HUES64 (cell line): Measurements from ENCODE around the gene IP6K3.

Source experiments
- H3K27ac ChIP-seq: 2 replicates; pipeline ENCODE4 v1.7.0; 2013; ENCODE audit warnings: low read depth, low read length, inconsistent platforms
- H3K27me3 ChIP-seq: 2 replicates; pipeline ENCODE4 v1.6.1; 2013; ENCODE audit warnings: mild to moderate bottlenecking, low read length; ENCODE audit not compliant: insufficient read depth
- H3K36me3 ChIP-seq: 2 replicates; pipeline ENCODE4 v1.6.1; 2013; ENCODE audit warnings: mild to moderate bottlenecking, low read length; ENCODE audit not compliant: insufficient read depth
- H3K4me1 ChIP-seq: 2 replicates; pipeline ENCODE4 v1.6.1; 2013; ENCODE audit warnings: mild to moderate bottlenecking, low read length, moderate library complexity; ENCODE audit not compliant: insufficient read depth
- H3K4me3 ChIP-seq: 2 replicates; pipeline ENCODE4 v1.5.1; 2013; ENCODE audit warnings: mild to moderate bottlenecking, low read length, moderate library complexity
- H3K9ac ChIP-seq: 2 replicates; pipeline ENCODE4 v1.6.1; 2013; ENCODE audit warnings: mild to moderate bottlenecking, low read depth, low read length
- H3K9me3 ChIP-seq: 2 replicates; pipeline ENCODE4 v1.6.1; 2013; ENCODE audit warnings: low read depth, low read length; ENCODE audit not compliant: insufficient read depth
- WGBS: fragments of 150-250, 120-280 bp; methylation state at CpG from one replicate; pipeline ENCODE4 v1.1.7; 2013; ENCODE audit warnings: missing lambda C conversion rate; 5-methylcytosine and 5-hydroxymethylcytosine counted together

The IP6K3 gene

GRCh38 chr6:33745548-33745947 is 1.2 kb downstream of the IP6K3 start:
- Histone ChIP-seq H3K9ac (no peak overlapping the region; the same call in 1 of the 2 replicates), H3K27ac (no peak overlapping the region)

GRCh38 chr6:33744895-33745546 is 1.7 kb downstream of the IP6K3 start:
- Histone ChIP-seq H3K9me3 (no peaks in the 10 kb centered on the region), H3K36me3 (no peaks in the 10 kb centered on the region), H3K4me3 (no peak overlapping the region), H3K9ac (no peak overlapping the region; the same call in 1 of the 2 replicates), H3K27ac (no peak overlapping the region), H3K27me3 (no peaks in the 10 kb centered on the region), H3K4me1 (peaks cover 30% of the 10 kb centered on the region)
- 64% methylated on average over 13 of the region's 13 CpGs for WGBS

More at GRCh38 chr6:33745548-33745947, 1.2 kb downstream of the IP6K3 start:
- Histone ChIP-seq H3K4me3 (no peak overlapping the region), H3K27me3 (no peaks in the 10 kb centered on the region), H3K4me1 (peaks cover 30% of the 10 kb centered on the region), H3K36me3 (no peaks in the 10 kb centered on the region), H3K9me3 (no peaks in the 10 kb centered on the region)
- WGBS, result 77% methylated on average over 7 of the region's 7 CpGs

GRCh38 chr6:33744001-33744848 is 2.5 kb downstream of the IP6K3 start:
- WGBS, result 49% methylated on average over 10 of the region's 11 CpGs
- Histone ChIP-seq H3K4me3 (no peak overlapping the region), H3K9me3 (no peaks in the 10 kb centered on the region)

GRCh38 chr6:33742837-33743236 is 3.9 kb downstream of the IP6K3 start:
- no peaks in the 10 kb centered on the region for H3K9me3 ChIP-seq
- no peak overlapping the region for H3K27ac ChIP-seq
- H3K9ac ChIP-seq, result no peak overlapping the region
- H3K4me3 ChIP-seq, result no peak overlapping the region
- 64% methylated on average over 7 of the region's 7 CpGs for WGBS
- H3K4me1 ChIP-seq, result peaks cover 27% of the 10 kb centered on the region
- no peaks in the 10 kb centered on the region for H3K36me3 ChIP-seq
- H3K27me3 ChIP-seq, result no peaks in the 10 kb centered on the region

More at GRCh38 chr6:33744001-33744848, 2.5 kb downstream of the IP6K3 start:
- no peak overlapping the region for H3K27ac ChIP-seq
- H3K27me3 ChIP-seq, result no peaks in the 10 kb centered on the region
- H3K9ac ChIP-seq, result no peak overlapping the region
- peaks cover 30% of the 10 kb centered on the region for H3K4me1 ChIP-seq
- H3K36me3 ChIP-seq, result no peaks in the 10 kb centered on the region

GRCh38 chr6:33742092-33742491 is 4.6 kb downstream of the IP6K3 start:
- Histone ChIP-seq H3K9ac (no peak overlapping the region), H3K4me3 (no peak overlapping the region)

GRCh38 chr6:33740794-33741193 is 5.9 kb downstream of the IP6K3 start:
- no peaks in the 10 kb centered on the region for H3K9me3 ChIP-seq
- no peak overlapping the region for H3K9ac ChIP-seq
- H3K27me3 ChIP-seq, result no peaks in the 10 kb centered on the region
- H3K27ac ChIP-seq, result no peak overlapping the region
- WGBS, result 91% methylated on average over 5 of the region's 5 CpGs
- no peaks in the 10 kb centered on the region for H3K36me3 ChIP-seq
- no peak overlapping the region for H3K4me3 ChIP-seq
- peaks cover 14% of the 10 kb centered on the region; the same call in 1 of the 2 replicates for H3K4me1 ChIP-seq

More at GRCh38 chr6:33742092-33742491, 4.6 kb downstream of the IP6K3 start:
- Histone ChIP-seq H3K9me3 (no peaks in the 10 kb centered on the region), H3K4me1 (peaks cover 25% of the 10 kb centered on the region), H3K27ac (no peak overlapping the region), H3K27me3 (no peaks in the 10 kb centered on the region), H3K36me3 (no peaks in the 10 kb centered on the region)
- 90% methylated on average over 9 of the region's 9 CpGs for WGBS

GRCh38 chr6:33740204-33740608 is 6.5 kb downstream of the IP6K3 start:
- no peaks in the 10 kb centered on the region for H3K27me3 ChIP-seq
- WGBS, result 89% methylated on average over 6 of the region's 6 CpGs
- H3K9ac ChIP-seq, result no peak overlapping the region
- no peaks in the 10 kb centered on the region for H3K36me3 ChIP-seq
- peaks cover 8% of the 10 kb centered on the region; the same call in 1 of the 2 replicates for H3K4me1 ChIP-seq
- no peak overlapping the region for H3K4me3 ChIP-seq
- H3K9me3 ChIP-seq, result no peaks in the 10 kb centered on the region
- no peak overlapping the region for H3K27ac ChIP-seq

GRCh38 chr6:33739571-33739970 is 7.1 kb downstream of the IP6K3 start:
- Histone ChIP-seq H3K4me3 (no peak overlapping the region), H3K27ac (no peak overlapping the region), H3K9ac (no peak overlapping the region), H3K4me1 (0 out of 2 replicates have a peak, but pooled peaks cover 4% of the 10 kb centered on the region), H3K27me3 (no peaks in the 10 kb centered on the region), H3K9me3 (no peaks in the 10 kb centered on the region), H3K36me3 (no peaks in the 10 kb centered on the region)
- WGBS, result 95% methylated on average over 5 of the region's 5 CpGs

GRCh38 chr6:33738879-33739278 is 7.8 kb downstream of the IP6K3 start:
- no peak overlapping the region for H3K27ac ChIP-seq
- H3K36me3 ChIP-seq, result no peaks in the 10 kb centered on the region
- 92% methylated on average over 5 of the region's 5 CpGs for WGBS
- H3K4me3 ChIP-seq, result no peak overlapping the region
- H3K27me3 ChIP-seq, result no peaks in the 10 kb centered on the region
- H3K9ac ChIP-seq, result no peak overlapping the region
- H3K9me3 ChIP-seq, result no peaks in the 10 kb centered on the region
- H3K4me1 ChIP-seq, result no peaks in the 10 kb centered on the region

- H3K9me3 ChIP-seq, result no peaks in the 10 kb centered on the region
- WGBS, result 93% methylated on average over 9 of the region's 9 CpGs
- H3K4me1 ChIP-seq, result no peaks in the 10 kb centered on the region
Measured at GRCh38 chr6:33738153-33738552, 8.6 kb downstream of the IP6K3 start.

GRCh38 chr6:33737267-33738026 is 9.3 kb downstream of the IP6K3 start:
- Histone ChIP-seq H3K4me1 (no peaks in the 10 kb centered on the region), H3K27me3 (no peaks in the 10 kb centered on the region), H3K9ac (no peak overlapping the region), H3K36me3 (no peaks in the 10 kb centered on the region), H3K9me3 (no peaks in the 10 kb centered on the region), H3K27ac (no peak overlapping the region), H3K4me3 (no peak overlapping the region)
- 93% methylated on average over 15 of the region's 15 CpGs for whole genome bisulfite sequencing

More at GRCh38 chr6:33738153-33738552, 8.6 kb downstream of the IP6K3 start:
- H3K4me3 ChIP-seq, result no peak overlapping the region
- H3K36me3 ChIP-seq, result no peaks in the 10 kb centered on the region
- no peaks in the 10 kb centered on the region for H3K27me3 ChIP-seq
- H3K27ac ChIP-seq, result no peak overlapping the region
- no peak overlapping the region for H3K9ac ChIP-seq
